ENCODE measurements around the gene STPG3. TPM values are rescaled to one million over a fixed set of nuclear protein-coding genes. Genes with fewer than 3 reads are reported as not detected.

Gene STPG3
- total RNA-seq, 6 experiments from 2014 or later: not detected

GRCh38 chr9:137229903-137230704 lies 21.0 kb upstream of the STPG3 start:
- Mint-ChIP-seq H3K4me1 (ENCODE audit: low read depth) (peaks cover 7% of the 10 kb centered on the region), H3K27ac (no peak overlapping the region), H3K27me3 (ENCODE audit: insufficient read depth) (no peaks in the 10 kb centered on the region), H3K9me3 (no peaks in the 10 kb centered on the region), H3K36me3 (ENCODE audit: low read depth) (no peaks in the 10 kb centered on the region), H3K4me3 (no peak overlapping the region)
- no peak for DNase-seq
- no peak for TF ChIP-seq CTCF (IDR thresholded peaks at IDR 0.05)

- no peaks in the 10 kb centered on the region for H3K9me3 Mint-ChIP-seq
- DNase-seq: no peak
- no peak within 1 kb of the TSS for H3K27ac Mint-ChIP-seq
- H3K4me3 Mint-ChIP-seq: no peak within 1 kb of the TSS
- no peak for TF ChIP-seq CTCF (IDR thresholded peaks at IDR 0.05)
- no peaks in the 10 kb centered on the region for H3K27me3 Mint-ChIP-seq (ENCODE audit: insufficient read depth)
- peaks cover 7% of the 10 kb centered on the region for H3K4me1 Mint-ChIP-seq (ENCODE audit: low read depth)
- H3K36me3 Mint-ChIP-seq (ENCODE audit: low read depth): no peaks in the 10 kb centered on the region
These were observed 20.2 kb upstream of the STPG3 start, which contains the start of gene SLC34A3 for GRCh38 chr9:137230705-137231371. TSS of gene SLC34A3 (plus strand) at chr9:137230901. CDS start at chr9:137231703, 802 bp downstream.

- Mint-ChIP-seq H3K9me3 (no peaks in the 10 kb centered on the region), H3K4me3 (no peak overlapping the region), H3K36me3 (ENCODE audit: low read depth) (no peaks in the 10 kb centered on the region), H3K27me3 (ENCODE audit: insufficient read depth) (no peaks in the 10 kb centered on the region), H3K4me1 (ENCODE audit: low read depth) (peaks cover 7% of the 10 kb centered on the region), H3K27ac (no peak overlapping the region)
- no peak for DNase-seq
- no peak for TF ChIP-seq CTCF (IDR thresholded peaks at IDR 0.05)
These were observed 19.6 kb upstream of the STPG3 start for GRCh38 chr9:137231372-137232039.

- TF ChIP-seq CTCF (IDR thresholded peaks at IDR 0.05): no peak
- Mint-ChIP-seq H3K9me3 (no peaks in the 10 kb centered on the region), H3K4me1 (ENCODE audit: low read depth) (peaks cover 7% of the 10 kb centered on the region), H3K27me3 (ENCODE audit: insufficient read depth) (no peaks in the 10 kb centered on the region), H3K36me3 (ENCODE audit: low read depth) (no peaks in the 10 kb centered on the region), H3K27ac (no peak overlapping the region), H3K4me3 (no peak overlapping the region)
- DNase-seq: no peak
These were observed 19.0 kb upstream of the STPG3 start for GRCh38 chr9:137232101-137232500.

GRCh38 chr9:137232510-137232909 lies 18.6 kb upstream of the STPG3 start:
- Mint-ChIP-seq H3K27me3 (ENCODE audit: insufficient read depth) (no peaks in the 10 kb centered on the region), H3K27ac (no peak overlapping the region), H3K4me1 (ENCODE audit: low read depth) (peaks cover 4% of the 10 kb centered on the region), H3K9me3 (no peaks in the 10 kb centered on the region), H3K36me3 (ENCODE audit: low read depth) (no peaks in the 10 kb centered on the region), H3K4me3 (no peak overlapping the region)
- DNase-seq: no peak
- no peak for TF ChIP-seq CTCF (IDR thresholded peaks at IDR 0.05)
